HG02885 (cell line): Measurements from ENCODE around the gene PRKCE.

Experiments
- ATAC-seq: cut with Tn5 transposase; IDR thresholded peaks from one replicate; pipeline ENCODE4 v1.9.1; 2021; ENCODE audit warnings: mild to moderate bottlenecking; ENCODE audit not compliant: unreplicated experiment, poor library complexity

The PRKCE gene

DNA sequence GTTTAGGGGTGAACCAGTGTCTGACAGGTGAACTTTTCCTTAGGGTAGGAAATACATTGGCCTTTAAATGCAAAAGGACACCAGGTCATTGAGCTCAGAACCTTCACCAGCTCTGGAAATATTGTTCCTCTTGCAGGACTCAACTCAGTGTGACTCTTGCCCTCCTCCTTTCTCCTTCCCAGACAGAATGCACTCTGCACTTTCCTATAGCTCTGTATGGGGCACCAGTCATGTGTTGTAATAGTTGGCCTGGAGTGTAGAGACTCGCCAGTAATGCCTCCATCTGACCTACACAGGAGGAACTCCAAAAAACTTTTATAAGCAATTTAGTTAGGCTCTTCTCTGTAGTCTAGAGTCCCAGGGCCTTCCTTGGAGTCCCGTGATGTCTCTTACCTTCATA lies 397.2 kb downstream of the PRKCE start:
- ATAC-seq, result no peak

DNA sequence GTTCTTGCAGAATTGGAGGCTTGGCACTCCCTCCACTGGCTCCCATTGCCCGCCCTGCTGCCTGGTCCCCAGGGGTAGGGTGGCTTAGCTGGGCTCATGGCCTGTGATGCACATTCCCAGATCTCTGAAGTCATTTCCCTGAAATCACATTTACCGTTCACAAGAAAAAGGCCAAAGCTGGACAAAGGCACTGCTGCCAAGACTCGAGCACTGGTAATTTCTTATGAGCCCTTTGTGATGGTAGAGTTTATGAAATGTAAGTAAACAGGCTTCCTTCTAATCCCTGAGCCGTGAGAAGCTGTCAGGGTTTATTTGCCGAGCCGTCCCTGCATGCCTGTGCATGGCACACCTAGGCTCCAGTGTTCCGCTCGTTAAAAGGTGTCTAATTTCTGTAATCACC lies 398.6 kb downstream of the PRKCE start:
- ATAC-seq, result no peak

GRCh38 chr2:46050489-46050888 lies 399.0 kb downstream of the PRKCE start:
- ATAC-seq, result no peak

DNA sequence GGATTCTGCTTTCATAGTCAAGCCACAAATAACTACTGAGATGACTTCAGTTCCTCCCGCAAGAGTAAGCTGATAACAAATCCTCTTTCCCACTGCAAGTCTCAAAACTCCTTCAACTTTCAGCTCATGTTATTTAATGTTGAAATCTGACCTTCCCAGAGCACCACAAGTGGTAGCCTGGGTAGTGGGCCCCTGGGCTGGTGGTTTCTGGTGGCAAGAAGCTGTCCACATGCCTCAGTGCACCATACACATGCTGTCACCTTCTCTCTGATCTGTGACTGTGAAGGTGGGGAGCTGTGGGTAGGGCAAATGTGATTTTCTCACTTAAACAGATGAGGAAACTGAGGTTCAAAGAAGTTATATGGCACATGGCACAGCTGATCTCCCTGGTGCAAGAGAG lies 399.6 kb downstream of the PRKCE start:
- no peak for ATAC-seq

GRCh38 chr2:46053564-46053963 lies 402.1 kb downstream of the PRKCE start:
- ATAC-seq, result no peak

DNA sequence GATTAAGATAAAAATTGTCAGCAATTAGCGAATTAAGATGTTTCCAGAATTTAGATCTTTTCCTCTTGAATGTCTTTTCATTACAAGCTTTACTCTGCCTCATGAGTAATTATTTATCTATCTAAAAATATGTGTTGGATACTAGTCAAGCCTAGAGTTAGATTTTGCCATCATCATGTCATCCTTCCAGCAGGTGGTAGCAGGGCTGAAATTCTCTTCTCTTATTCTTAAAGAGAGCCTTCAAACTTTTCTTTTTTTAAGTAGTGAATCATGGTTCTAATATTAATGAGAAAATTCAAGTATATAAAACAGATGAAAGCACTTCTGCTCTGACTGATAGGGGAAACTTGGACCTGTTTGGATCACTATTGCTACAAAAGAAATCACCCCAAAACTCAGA lies 405.1 kb downstream of the PRKCE start:
- ATAC-seq, result no peak

GRCh38 chr2:46058140-46058539 lies 406.7 kb downstream of the PRKCE start:
- ATAC-seq, result no peak

DNA sequence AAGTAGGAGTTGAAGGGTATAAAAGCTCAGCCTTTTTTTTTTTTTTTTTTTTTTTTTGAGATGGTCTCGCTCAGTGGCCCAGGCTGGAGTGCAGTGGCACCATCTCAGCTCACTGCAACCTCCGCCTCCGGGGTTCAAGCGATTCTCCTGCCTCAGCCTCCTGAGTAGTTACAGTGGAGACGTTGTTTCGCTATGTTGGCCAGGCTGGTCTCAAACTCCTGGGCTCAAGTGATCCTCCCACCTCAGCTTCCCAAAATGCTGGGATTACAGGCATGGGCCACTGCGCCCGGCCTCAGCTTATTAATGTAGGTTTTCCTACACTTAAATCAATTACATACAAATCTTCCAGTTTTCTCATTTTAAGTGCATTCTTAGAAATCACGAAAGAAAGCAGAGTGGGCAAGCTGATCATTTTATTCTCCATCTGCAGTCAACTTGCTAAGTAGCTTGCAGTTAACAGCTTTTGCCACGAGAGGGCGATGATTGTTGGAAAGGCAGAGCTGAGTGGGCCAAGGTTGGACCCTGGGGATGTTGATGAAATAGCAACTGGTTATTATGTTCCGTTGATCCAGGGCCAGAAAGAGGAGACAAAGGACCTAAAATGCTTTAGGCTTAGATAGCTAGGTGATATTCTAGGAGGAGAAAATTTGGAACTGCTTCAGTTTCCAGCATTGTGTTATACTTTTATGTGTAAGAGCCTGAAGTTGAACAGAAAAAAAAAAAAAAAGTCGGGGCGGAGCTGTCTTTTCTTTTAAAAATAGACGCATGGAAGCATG lies 411.4 kb downstream of the PRKCE start:
- peak; percentile 45 for ATAC-seq

- ATAC-seq, result no peak
These were observed 412.9 kb downstream of the PRKCE start for GRCh38 chr2:46064396-46064795.

GRCh38 chr2:46065152-46065551 lies 413.7 kb downstream of the PRKCE start:
- no peak for ATAC-seq

- ATAC-seq, result no peak
These were observed 414.6 kb downstream of the PRKCE start for GRCh38 chr2:46066116-46066515.

DNA sequence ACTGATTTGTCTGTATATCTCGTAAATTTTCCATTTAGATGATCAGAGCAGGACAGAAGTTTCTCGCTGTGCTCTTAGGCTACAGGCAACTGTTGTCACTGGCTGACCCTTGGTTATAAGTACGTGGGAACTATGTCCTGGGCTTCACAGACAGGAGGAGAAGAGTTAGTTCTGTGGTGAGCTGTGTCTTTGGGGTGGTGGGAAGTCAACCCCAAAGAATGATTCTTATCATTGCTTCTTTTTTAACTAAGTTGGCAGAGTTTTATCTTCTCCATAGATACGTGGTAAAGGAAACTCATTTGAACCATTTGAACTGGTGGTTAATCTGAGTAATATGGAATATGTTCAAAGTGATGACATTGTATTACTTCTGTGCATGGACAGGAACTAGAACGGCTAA lies 415.1 kb downstream of the PRKCE start:
- no peak for ATAC-seq

GRCh38 chr2:46067062-46067461 lies 415.6 kb downstream of the PRKCE start:
- no peak for ATAC-seq

- no peak for ATAC-seq
These were observed 416.2 kb downstream of the PRKCE start for GRCh38 chr2:46067501-46068305.

- ATAC-seq, result no peak
These were observed 417.2 kb downstream of the PRKCE start for GRCh38 chr2:46068636-46069035.

GRCh38 chr2:46071074-46071473 lies 419.6 kb downstream of the PRKCE start:
- ATAC-seq, result no peak

DNA sequence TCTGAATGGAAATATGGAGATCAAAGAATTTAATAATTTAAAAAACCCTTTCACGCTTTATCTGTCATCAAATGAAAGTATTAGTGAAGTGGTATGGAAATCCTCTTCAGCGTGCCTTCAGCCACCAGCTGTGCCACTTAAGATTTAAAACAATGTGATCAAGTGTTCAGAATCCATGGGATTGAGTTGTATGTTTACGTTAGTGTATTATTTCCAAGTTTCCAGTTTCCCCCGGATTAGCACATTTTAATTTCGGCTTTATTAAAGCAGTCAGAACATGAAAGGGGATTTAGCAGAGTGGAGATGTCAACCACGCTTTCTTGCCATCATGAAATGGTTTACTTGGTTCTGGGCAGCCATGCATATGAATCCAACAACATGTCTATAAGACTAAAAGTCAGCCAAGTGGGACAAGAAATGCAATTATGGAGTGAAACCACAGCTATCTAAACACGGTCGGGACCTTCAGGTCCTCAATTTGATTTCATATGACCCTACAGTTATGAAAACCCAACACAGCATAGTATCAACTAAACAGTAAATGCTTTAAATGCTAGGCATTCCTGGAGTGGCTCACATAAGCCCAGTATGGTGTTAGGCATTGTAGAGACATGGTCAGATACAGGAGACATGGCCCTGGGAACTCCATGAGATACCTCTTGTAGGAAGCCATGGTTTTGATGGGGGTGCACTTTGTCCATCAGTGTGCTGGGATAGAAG lies 420.8 kb downstream of the PRKCE start:
- ATAC-seq, result no peak

GRCh38 chr2:46073540-46074046 lies 422.1 kb downstream of the PRKCE start:
- no peak for ATAC-seq

GRCh38 chr2:46074501-46074900 lies 423.0 kb downstream of the PRKCE start:
- no peak for ATAC-seq

- ATAC-seq, result no peak
These were observed 424.4 kb downstream of the PRKCE start for GRCh38 chr2:46075848-46076247.

DNA sequence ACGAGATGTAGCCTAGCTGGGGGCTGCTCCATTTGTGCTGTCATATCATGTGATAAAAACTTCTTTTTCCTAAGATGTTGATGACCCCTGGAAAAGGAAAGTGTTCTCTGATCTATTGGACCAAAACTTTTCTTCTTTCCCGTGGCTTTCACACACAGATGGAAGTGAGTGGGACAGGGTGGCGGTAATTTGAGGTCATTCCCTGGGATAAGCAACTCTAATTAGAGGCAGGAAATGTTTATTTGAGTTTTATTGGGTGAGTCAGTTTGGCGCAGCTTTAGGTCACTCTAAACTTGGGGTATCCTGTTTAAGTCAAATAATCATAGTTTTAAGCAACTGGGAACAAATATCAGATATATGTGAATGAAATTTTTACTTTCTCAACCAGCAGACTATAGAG lies 424.8 kb downstream of the PRKCE start:
- ATAC-seq, result no peak
